ENCODE measurements around the gene COA1. TPM values are rescaled to one million over a fixed set of nuclear protein-coding genes. Genes with fewer than 3 reads are reported as not detected.
"Not testable (repeated sequence)": the region's sequence is repeated elsewhere in the genome, so short reads cannot be mapped to it uniquely, and the experiment has no call there.

The COA1 gene
- total RNA-seq (72.7 and 89.7 TPM in 2 replicates), polyA plus RNA-seq (28.7 and 31.8 TPM in 2 replicates), polyA minus RNA-seq (30.4 and 57.9 TPM in 2 replicates)
- total RNA-seq (2013): 72.0 TPM

GRCh38 chr7:43729214-43729923, at the start of gene COA1:
TSS of gene COA1 (minus strand) at chr7:43729523. CDS start at chr7:43648614, 80,909 bp downstream.
- H3K27ac ChIP-seq (ENCODE audit: low read length in 2 of 2): peak within 1 kb of the TSS; percentile 40 to 71
- H3K9me3 ChIP-seq (ENCODE audit: control extremely low read depth in 1 of 3, control insufficient read depth in 2 of 3, insufficient read depth in 1 of 3, low read length in 2 of 3): no peaks in the 10 kb centered on the region
- peak; percentile 92 for DNase-seq
- H4K20me1 ChIP-seq (ENCODE audit: control insufficient read depth, insufficient read depth, low read length, poor library complexity, severe bottlenecking): no peaks in the 10 kb centered on the region
- CTCF ChIA-PET: interaction anchor here (0.5 to 3.5 kb wide), 11 partner anchors 30 to 788 kb away, joined by 3 to 38 read pairs (median 3); partner anchors contain the start of genes BLVRA and STK17A
- peak within 1 kb of the TSS; percentile 73 for H3K4me2 ChIP-seq (replicated peaks; ENCODE audit: low read depth, low read length, poor library complexity, severe bottlenecking)
- peak within 1 kb of the TSS; percentile 95 for H2AFZ ChIP-seq (ENCODE audit: insufficient read depth, low read depth, low read length, poor library complexity, severe bottlenecking)
- Mint-ChIP-seq H3K4me3 (peak within 1 kb of the TSS; percentile 93), H3K4me1 (peaks cover 36% of the 10 kb centered on the region), H3K9me3 (ENCODE audit: insufficient read depth) (no peaks in the 10 kb centered on the region), H3K27ac (peak within 1 kb of the TSS; percentile 87), H3K27me3 (no peaks in the 10 kb centered on the region)
- intact Hi-C loops (cut with micrococcal nuclease): loop anchor here (1.0 to 10.0 kb wide), 7 partner anchors 29 to 797 kb away; partner anchors contain the start of genes BLVRA, MRPL32, MRPS24 and PSMA2
- peak within 1 kb of the TSS; percentile 73 to 88 (median 84) for H3K4me3 ChIP-seq (ENCODE audit: control extremely low read depth in 1 of 5, extremely low read depth in 1 of 5, insufficient read depth in 1 of 5, low read depth in 2 of 5, low read length in 4 of 5)
- H3K27me3 ChIP-seq (replicated peaks in 1 of 4; ENCODE audit: control extremely low read depth in 1 of 4, control insufficient read depth in 3 of 4, insufficient read depth in 4 of 4, low read length in 3 of 4): no peaks in the 10 kb centered on the region
- H3K9ac ChIP-seq (ENCODE audit: low read length): peak within 1 kb of the TSS; percentile 79
- no peaks in the 10 kb centered on the region for H3K36me3 ChIP-seq (replicated peaks in 1 of 2; ENCODE audit: control extremely low read depth in 1 of 2, control insufficient read depth in 1 of 2, extremely low read depth in 1 of 2, insufficient read depth in 2 of 2, low read length in 1 of 2)
- H3K4me1 ChIP-seq (ENCODE audit: control insufficient read depth in 2 of 2, insufficient read depth in 2 of 2, low read length in 2 of 2): peaks cover 12 to 13% of the 10 kb centered on the region in 2 donors
- POLR2A ChIA-PET: interaction anchor here (0.6 to 0.8 kb wide), 5 partner anchors 44 to 762 kb away, joined by 3 to 5 read pairs (median 4); no protein-coding TSS in a partner anchor
- TF ChIP-seq CTCF (IDR thresholded peaks at IDR 0.05) (peak; percentile 22), EZH2 (IDR thresholded peaks at IDR 0.05; ENCODE audit: borderline replicate concordance, insufficient read depth, low read depth, low read length, poor library complexity, severe bottlenecking) (no peak)
- ATAC-seq (ENCODE audit: low read depth): peak; percentile 95
- under 1% methylated on average over 62 of the region's 66 CpGs for WGBS (ENCODE audit: insufficient coverage)
- H3K79me2 ChIP-seq (ENCODE audit: control insufficient read depth, insufficient read depth, low read length): peaks cover 58% of the 10 kb centered on the region

GRCh38 chr7:43778293-43779044, 49.1 kb upstream of the COA1 start:
- H3K4me1 Mint-ChIP-seq; H2AFZ ChIP-seq (ENCODE audit: insufficient read depth, low read depth, low read length, poor library complexity, severe bottlenecking); H3K27me3 Mint-ChIP-seq; H3K9ac ChIP-seq (ENCODE audit: low read length); H3K4me1 ChIP-seq (ENCODE audit: control insufficient read depth in 2 of 2, insufficient read depth in 2 of 2, low read length in 2 of 2); H3K4me3 Mint-ChIP-seq; H3K27me3 ChIP-seq (replicated peaks in 1 of 4; ENCODE audit: control extremely low read depth in 1 of 4, control insufficient read depth in 3 of 4, insufficient read depth in 4 of 4, low read length in 3 of 4); ATAC-seq (ENCODE audit: low read depth); H3K36me3 ChIP-seq (replicated peaks in 1 of 2; ENCODE audit: control extremely low read depth in 1 of 2, control insufficient read depth in 1 of 2, extremely low read depth in 1 of 2, insufficient read depth in 2 of 2, low read length in 1 of 2); H3K4me2 ChIP-seq (replicated peaks; ENCODE audit: low read depth, low read length, poor library complexity, severe bottlenecking); H3K9me3 Mint-ChIP-seq (ENCODE audit: insufficient read depth); POLR2A ChIA-PET; H3K4me3 ChIP-seq (ENCODE audit: control extremely low read depth in 1 of 5, extremely low read depth in 1 of 5, insufficient read depth in 1 of 5, low read depth in 2 of 5, low read length in 4 of 5); intact Hi-C loops (cut with micrococcal nuclease); H3K9me3 ChIP-seq (ENCODE audit: control extremely low read depth in 1 of 3, control insufficient read depth in 2 of 3, insufficient read depth in 1 of 3, low read length in 2 of 3); H3K27ac ChIP-seq (ENCODE audit: low read length in 2 of 2); H3K27ac Mint-ChIP-seq; CTCF ChIA-PET; H3K79me2 ChIP-seq (ENCODE audit: control insufficient read depth, insufficient read depth, low read length); DNase-seq; H4K20me1 ChIP-seq (ENCODE audit: control insufficient read depth, insufficient read depth, low read length, poor library complexity, severe bottlenecking): not testable (repeated sequence)
- WGBS (ENCODE audit: insufficient coverage): 93% methylated on average over 12 of the region's 18 CpGs

GRCh38 chr7:43775255-43775654, 45.9 kb upstream of the COA1 start:
- intact Hi-C loops (cut with micrococcal nuclease); ATAC-seq (ENCODE audit: low read depth); H3K4me3 Mint-ChIP-seq; H3K9me3 Mint-ChIP-seq (ENCODE audit: insufficient read depth); H4K20me1 ChIP-seq (ENCODE audit: control insufficient read depth, insufficient read depth, low read length, poor library complexity, severe bottlenecking); H3K4me2 ChIP-seq (replicated peaks; ENCODE audit: low read depth, low read length, poor library complexity, severe bottlenecking); H3K9me3 ChIP-seq (ENCODE audit: control extremely low read depth in 1 of 3, control insufficient read depth in 2 of 3, insufficient read depth in 1 of 3, low read length in 2 of 3); H3K36me3 ChIP-seq (replicated peaks in 1 of 2; ENCODE audit: control extremely low read depth in 1 of 2, control insufficient read depth in 1 of 2, extremely low read depth in 1 of 2, insufficient read depth in 2 of 2, low read length in 1 of 2); H2AFZ ChIP-seq (ENCODE audit: insufficient read depth, low read depth, low read length, poor library complexity, severe bottlenecking); DNase-seq; H3K27ac Mint-ChIP-seq; H3K79me2 ChIP-seq (ENCODE audit: control insufficient read depth, insufficient read depth, low read length); CTCF ChIA-PET; H3K4me1 Mint-ChIP-seq; H3K4me1 ChIP-seq (ENCODE audit: control insufficient read depth in 2 of 2, insufficient read depth in 2 of 2, low read length in 2 of 2); H3K27ac ChIP-seq (ENCODE audit: low read length in 2 of 2); H3K9ac ChIP-seq (ENCODE audit: low read length); POLR2A ChIA-PET; H3K27me3 Mint-ChIP-seq; H3K27me3 ChIP-seq (replicated peaks in 1 of 4; ENCODE audit: control extremely low read depth in 1 of 4, control insufficient read depth in 3 of 4, insufficient read depth in 4 of 4, low read length in 3 of 4); H3K4me3 ChIP-seq (ENCODE audit: control extremely low read depth in 1 of 5, extremely low read depth in 1 of 5, insufficient read depth in 1 of 5, low read depth in 2 of 5, low read length in 4 of 5): not testable (repeated sequence)
- WGBS (ENCODE audit: insufficient coverage): no CpG with 5 or more reads among the region's 2 CpGs
